22Rv1 (cell line): ENCODE measurements around the gene FOXP1.

Source experiments
- CTCF ChIP-seq: fragments of 450-650 bp; IDR thresholded peaks from 2 replicates; pipeline ENCODE4 v1.5.1; 2017; ENCODE audit warnings: mild to moderate bottlenecking
- ZFX ChIP-seq: fragments of 450-650 bp; IDR thresholded peaks from 2 replicates; pipeline ENCODE4 v1.6.1; 2017; ENCODE audit warnings: antibody characterized with exemption, borderline replicate concordance

- TF ChIP-seq CTCF, result no peak
- TF ChIP-seq ZFX, result no peak
These were observed 157.9 kb downstream of the FOXP1 start for GRCh38 chr3:71425491-71426071.
